GM12878 (cell line): ENCODE results near the gene ATP6V0C. TPM values are rescaled to one million over a fixed set of nuclear protein-coding genes. Genes with fewer than 3 reads are reported as not detected.

Experiments
- CEBPZ ChIP-seq: fragments of 150-350 bp; IDR thresholded peaks from 2 replicates; pipeline ENCODE4 v1.6.1; 2016; ENCODE audit warnings: low read depth, low read length
- MXI1 ChIP-seq: fragments of 150-350 bp; IDR thresholded peaks from 2 replicates; pipeline ENCODE4 v1.6.1; 2011; ENCODE audit warnings: low read depth, mild to moderate bottlenecking, inconsistent platforms, low read length, improper control_type of control experiment
- SMC3 ChIP-seq: IDR thresholded peaks from 2 replicates; pipeline ENCODE4 v1.6.1; 2011; ENCODE audit warnings: low read length, improper control_type of control experiment, borderline replicate concordance
- SREBF1 ChIP-seq: IDR thresholded peaks from 2 replicates; pipeline ENCODE4 v1.6.1; 2012; ENCODE audit warnings: mild to moderate bottlenecking, low read length
- STAT3 ChIP-seq: IDR thresholded peaks from 2 replicates; pipeline ENCODE4 v1.6.1; 2011; ENCODE audit warnings: low read depth, low read length, improper control_type of control experiment
- TARDBP ChIP-seq: IDR thresholded peaks from 2 replicates; pipeline ENCODE4 v1.6.1; 2016; ENCODE audit warnings: borderline replicate concordance
- ZNF592 ChIP-seq: fragments of 450-650 bp; IDR thresholded peaks from 2 replicates; pipeline ENCODE4 v1.6.1; 2017; ENCODE audit warnings: mild to moderate bottlenecking, moderate library complexity
- polyA plus RNA-seq, 11 experiments: library from polyadenylated mRNA; depleted of rRNA in 4 of 11; unstranded in 6 of 11; stranded (reverse) in 5 of 11; fragments of >200 nt; fragmentation: Nextera tagmentation in 4 of 11; fragmentation: Illumina TruSeq in 1 of 11; extraction: Ambion mirVana in 4 of 11; extraction: Trizol in 1 of 11; gene quantifications; 1 replicate in 1 of 11; 2 replicates in 10 of 11; pipeline versions ENCODE4 v1.2.1 to v1.2.3, GENCODE V29; 2011 to 2016; ENCODE audit warnings: inconsistent platforms in 2 of 11, missing spikeins in 2 of 11, low read depth in 1 of 11
- total RNA-seq, 4 experiments: library from RNA; depleted of rRNA in 3 of 4; stranded (reverse); fragments of >200 nt in 3 of 4; fragmentation: Illumina TruSeq in 1 of 4; extraction: Trizol in 1 of 4; gene quantifications; 2 replicates each; pipeline versions ENCODE4 v1.2.1 to v1.2.3, GENCODE V29; 2013 to 2021

Gene ATP6V0C
- total and polyA plus RNA-seq, 10 of the 15 experiments (the other 5 are each of a cell fraction or from before 2014, with no cell fraction given) = 2.4 to 135 (median 18.4) TPM

- TF ChIP-seq MXI1 (no peak), SMC3 (no peak), STAT3 (no peak), CEBPZ (no peak), TARDBP (no peak), SREBF1 (no peak), ZNF592 (no peak)
Observed at GRCh38 chr16:2484898-2485508, 28.7 kb upstream of the ATP6V0C start (continued).
